GM18507 (cell line): ENCODE results near the gene ADIPOQ.
"Not testable (repeated sequence)": the region's sequence is repeated elsewhere in the genome, so short reads cannot be mapped to it uniquely, and the experiment has no call there.

Source experiments
- DNase-seq: peaks from one replicate; pipeline ENCODE4 v3.0.0; 2011; ENCODE audit warnings: low read depth; ENCODE audit not compliant: insufficient read length; ENCODE audit errors: extremely low spot score
- FAIRE-seq: peaks from 2 replicates; lab custom pipeline; 2011; peaks lifted over from hg19 to GRCh38; lab: Jason Lieb, UNC

Gene ADIPOQ

DNA sequence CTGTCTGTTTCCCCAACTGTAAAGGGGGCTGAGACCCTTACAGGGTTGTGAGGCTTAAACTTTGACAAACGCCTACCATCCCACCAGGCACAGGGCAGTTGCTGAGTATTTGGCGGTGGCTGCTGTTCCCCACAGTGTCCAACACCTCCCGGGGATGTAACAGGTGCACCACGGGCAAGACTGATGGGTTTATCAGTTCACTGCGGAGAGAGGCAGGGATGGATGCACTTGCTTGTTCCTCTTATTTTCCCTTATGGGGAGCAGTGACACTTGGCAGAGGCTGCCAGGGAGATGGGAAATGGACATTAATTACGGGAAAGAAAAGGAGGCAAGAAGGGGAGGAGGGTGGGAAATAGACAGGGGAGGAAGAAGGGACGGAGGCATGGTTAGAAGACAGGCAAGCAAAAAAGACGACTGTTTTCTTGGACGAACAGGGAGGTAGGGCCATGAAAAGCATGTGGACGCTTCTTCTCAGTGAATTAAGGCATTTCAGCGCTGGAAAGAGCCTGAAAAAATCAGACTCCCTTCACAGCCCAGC, 16.6 kb upstream of the ADIPOQ start:
- no peak for DNase-seq
- FAIRE-seq, result no peak

DNA sequence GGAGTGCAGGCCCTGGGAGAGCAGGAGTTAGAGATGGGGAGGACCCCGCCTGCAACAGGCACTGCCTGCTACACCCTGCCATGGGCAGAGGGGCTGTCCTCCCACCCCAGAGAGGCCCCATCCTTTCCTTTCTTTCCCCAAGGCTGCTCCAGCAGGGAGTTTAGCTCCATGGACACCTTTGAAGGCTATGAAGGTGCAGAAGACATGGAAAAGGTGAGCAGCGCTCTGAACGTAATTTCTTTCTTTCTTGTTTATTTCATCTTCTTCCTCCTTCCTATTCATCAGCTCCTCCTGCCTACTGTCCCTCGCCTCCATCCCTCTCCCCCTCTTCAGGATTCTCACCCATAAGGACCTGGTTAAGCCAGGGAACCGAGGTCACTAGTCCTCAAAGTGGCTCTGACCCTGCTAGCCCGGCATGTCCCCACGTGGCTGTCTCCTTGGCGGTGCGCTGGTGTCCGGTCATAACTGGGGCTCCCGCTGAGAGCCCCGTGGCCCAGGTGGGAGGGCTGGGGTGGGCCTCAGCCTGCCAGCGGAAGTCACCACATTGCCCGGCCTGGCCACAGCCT, 16.0 kb upstream of the ADIPOQ start:
- FAIRE-seq (peak; percentile 44), DNase-seq (no peak)

DNA sequence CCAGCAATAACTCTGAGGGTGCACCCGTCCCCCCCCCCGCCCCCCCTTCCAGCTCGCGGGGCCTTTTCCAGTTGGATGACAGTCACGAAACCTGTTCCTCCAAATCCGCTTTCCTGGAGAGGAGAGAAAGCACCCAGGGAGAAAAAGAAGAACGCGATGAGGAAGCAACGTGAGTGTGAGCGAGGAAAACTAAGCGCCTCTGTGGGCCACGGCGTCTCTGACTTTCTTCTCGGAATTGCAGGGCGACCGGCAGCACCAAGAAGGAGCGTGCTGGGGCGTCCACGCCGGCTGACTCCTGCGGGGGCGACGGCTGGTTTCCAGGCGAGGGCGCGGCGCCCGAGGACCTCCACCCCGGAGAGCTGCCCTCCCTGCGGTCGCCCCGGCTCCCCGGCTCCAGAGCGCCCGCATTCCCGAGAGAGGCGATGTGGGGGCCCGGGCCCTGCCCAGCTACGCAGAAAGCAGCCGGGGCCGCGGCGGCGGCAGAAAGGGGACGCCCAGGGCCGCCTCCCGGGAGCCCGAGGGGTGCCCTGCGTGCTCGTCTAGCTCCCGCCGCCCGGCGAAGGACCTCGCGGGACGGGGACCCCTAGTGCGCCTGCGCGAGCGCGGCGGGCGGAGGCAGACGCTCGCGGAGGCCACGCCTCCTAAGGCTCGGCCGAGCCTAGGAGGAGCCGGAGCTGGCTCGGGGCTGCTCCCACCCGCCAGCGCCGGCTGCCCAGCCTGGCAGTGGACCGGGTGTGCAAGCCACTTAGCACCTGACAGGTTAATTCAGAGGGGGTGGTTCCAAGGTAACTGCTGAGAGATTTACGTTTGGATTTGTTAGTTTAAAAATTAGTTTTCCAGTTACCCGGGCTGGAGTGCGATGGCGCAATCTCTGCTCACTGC, 15.3 kb upstream of the ADIPOQ start:
- peak; percentile 87 for FAIRE-seq
- peak; percentile 98 for DNase-seq

DNA sequence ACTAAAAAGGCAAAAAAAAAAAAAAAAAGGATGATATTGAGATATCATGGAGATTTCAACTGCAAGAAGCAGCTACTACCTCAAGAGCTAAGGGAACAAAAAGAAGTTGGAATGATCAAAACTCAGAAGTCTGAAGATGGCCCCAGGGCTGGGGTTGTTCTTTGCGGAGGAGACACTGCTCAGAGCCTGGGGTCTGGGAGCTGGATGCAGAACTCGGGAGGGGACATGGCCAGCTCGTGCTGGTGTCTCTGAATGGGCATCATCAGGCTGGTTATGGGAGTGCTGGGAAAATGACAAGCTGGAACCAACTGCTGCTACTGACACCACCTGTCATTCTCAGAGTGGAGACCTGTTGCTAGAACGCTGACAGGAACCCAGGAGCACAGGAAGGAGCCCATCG, 14.2 kb upstream of the ADIPOQ start:
- FAIRE-seq (no peak), DNase-seq (no peak)

DNA sequence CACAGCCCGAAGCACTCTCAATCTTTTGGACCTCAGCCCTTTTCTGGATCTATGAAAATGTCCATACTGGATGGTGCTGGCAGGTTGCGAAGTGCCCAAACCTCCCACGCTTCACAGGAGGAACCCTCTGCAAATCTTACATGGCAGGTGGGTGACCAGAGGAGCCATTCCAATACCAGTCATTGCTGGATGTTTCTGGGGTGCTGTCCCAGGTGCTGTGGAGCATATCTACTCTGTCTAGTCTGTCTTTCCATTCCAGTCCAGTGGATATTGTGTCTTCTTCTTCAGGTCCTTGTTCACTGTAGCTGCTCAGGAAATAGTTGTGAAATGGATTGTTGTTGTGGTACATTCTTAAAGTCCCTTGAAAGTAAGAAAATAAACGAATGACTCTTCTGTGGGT, 10.7 kb upstream of the ADIPOQ start:
- DNase-seq, result no peak
- no peak for FAIRE-seq

DNA sequence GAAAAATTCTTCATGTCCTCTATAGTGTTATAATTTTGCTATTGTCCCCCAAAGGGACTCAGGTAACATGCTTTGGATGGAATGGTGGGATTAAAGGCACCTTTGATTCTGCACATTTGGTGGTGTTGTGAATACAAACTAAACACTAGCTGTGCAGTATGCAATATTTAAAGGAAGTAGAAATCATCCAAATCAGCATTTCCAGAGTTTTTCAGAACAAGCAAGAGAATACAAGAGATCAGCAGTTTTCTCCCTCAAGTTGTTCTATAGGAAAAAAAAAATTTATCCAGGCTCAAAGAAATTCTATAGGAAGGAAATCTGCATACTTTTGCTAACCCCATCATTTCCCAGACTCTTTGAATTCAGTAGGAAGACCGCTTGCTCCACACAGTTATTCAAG, 10.2 kb upstream of the ADIPOQ start:
- FAIRE-seq, result no peak
- no peak for DNase-seq

DNA sequence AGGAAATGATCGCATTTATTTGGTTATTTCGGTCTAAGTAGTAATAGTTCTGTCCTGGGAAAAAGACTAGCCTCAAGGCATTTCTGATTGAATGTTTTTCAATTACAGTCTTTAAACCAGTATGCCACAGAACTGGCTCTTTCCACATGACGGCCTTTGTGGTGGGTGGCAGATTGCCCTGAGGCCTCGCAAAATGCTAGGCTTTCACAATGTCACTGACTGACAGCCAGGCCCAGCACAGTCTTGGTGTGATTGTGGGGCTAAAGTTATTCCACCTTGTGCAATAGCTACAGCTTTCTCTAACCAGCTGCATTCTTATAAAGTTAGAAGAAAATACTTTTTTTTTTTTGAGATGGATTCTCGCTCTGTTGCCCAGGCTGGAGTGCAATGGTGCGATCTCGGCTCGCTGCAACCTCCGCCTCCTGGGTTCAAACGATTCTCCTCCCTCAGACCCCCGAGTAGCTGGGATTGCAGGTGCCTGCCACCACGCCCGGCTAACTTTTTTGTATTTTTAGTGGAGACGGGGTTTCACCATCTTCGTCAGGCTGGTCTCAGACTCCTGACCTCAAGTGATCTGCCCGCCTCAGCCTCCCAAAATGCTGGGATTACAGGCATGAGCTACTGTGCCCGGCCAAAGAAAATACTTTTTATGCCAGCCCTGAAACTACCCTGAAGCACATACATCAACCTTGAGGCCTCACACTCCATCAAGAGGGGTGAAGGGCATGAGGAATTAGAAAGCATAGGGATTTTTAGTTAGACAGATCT, 2.5 kb upstream of the ADIPOQ start:
- no peak for FAIRE-seq
- no peak for DNase-seq

DNA sequence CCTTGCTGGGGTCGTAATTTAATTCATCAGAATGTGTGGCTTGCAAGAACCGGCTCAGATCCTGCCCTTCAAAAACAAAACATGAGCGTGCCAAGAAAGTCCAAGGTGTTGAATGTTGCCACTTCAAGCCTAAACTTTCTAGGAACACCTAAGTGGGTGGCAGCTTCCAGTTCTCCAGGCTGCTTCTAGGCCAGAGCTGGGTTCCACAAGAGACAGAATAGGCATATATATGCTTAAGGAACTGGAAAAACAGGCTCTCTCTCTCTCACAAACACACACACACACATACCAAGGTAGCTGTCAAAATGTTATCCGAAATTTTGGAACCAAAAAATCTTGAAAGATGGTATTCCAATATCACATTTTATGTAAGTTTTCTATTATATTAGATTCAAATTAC, 890 bp upstream of the ADIPOQ start:
- DNase-seq (no peak), FAIRE-seq (no peak)

DNA sequence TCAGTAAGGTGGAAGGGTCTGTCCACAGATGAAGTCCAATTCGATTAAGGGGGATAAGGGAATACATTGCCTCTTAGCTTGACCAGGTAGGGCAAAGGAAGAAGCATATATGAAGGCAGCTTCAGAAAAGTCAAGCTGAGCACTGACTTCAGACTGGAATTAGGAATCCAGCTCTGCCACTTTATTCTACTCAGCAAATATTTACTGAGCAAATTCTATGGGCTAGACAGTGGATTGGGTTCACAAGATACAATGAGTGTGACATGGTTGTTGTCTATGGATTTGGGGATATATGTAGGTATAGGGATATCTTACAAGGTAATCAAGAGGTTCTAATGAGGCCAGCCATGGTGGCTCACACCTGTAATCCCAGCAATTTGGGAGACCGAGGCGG, 526 bp downstream of the ADIPOQ start:
- DNase-seq, result no peak
- no peak for FAIRE-seq

DNA sequence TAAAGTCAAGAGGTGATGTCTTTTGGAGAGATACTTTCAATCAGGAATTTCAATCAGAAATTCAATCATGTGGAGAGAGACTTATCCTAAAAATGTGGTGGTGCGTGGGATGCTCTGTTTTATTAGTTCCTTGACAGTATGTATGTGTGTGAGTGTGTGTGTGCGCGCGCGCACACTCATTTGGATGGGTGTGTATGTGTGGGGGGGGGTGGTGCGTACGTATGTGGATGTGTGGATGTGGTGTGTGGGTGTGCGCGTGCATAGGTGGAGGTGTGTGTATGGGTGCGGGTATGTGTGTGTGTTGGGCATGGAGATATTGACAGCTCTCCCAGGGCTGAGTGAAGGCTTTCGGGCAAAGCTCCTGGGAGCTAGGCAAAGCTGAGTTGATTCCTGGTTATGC, 2.4 kb downstream of the ADIPOQ start:
- FAIRE-seq (no peak), DNase-seq (no peak)

DNA sequence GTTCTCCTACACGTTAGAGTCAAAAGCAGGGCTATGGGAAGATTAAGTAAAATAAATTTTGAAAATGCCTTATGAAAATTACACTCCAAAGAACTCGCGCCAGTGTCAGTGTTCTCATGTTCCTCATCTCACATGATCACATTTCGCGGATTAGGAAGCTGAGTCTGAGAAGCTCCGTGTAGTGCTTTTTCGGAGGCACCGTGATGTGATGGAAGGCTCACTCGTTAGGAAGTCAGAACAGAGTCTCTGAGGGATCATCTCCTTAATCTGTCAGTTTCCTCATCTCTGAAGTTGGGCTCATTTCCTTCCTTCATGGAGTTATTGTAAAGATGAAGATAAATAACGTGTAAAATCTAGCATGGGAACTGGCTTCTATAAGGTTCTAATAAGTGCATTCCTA, 3.2 kb downstream of the ADIPOQ start:
- DNase-seq, result no peak
- FAIRE-seq, result no peak

DNA sequence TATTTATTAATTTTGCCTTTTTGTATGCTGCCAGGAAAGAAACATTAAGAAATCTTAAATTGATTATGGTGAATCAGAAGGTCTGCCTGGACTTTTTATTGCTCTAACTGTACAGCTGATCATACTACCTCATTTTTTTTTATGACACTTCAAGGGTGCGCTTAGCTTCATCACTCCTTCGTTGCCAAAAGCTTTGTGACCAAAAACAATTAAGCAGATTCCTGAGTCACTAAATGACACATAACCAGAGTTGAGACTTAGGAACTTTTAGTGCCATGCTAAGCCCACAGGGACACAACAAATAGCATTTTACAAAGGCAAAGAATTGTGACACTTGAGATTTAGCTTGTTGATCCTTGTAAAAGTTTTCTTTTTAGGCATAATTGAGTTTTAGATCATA, 4.9 kb downstream of the ADIPOQ start:
- FAIRE-seq, result no peak
- DNase-seq, result no peak

DNA sequence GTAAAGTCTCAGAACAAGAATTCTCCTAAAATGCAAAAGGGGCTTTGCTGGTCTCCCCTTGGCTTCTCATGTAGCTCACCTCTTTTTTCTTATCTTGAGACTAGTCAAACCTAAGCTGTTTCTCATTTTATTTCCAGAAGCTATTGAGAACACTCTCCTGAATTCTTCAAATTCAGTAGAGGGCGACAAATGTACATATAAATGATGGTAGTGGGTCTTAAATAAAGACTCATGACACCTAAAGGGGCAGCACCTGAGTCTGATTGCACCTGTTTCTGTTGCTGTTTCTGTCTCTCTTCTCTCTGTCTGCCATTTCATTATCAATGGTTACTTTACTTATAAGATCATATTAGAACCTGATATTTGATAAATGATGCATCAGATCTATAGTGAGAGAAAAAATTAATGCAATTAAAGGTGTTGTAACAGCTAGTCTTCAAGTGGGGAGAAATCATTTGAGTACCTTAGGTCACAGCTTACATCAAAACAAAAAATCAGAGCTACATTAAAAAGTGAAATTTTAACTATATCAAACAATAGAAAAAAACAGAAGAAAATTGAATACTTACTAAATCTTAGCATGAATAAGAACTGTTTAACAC, 7.0 kb downstream of the ADIPOQ start:
- DNase-seq (peak; percentile 29), FAIRE-seq (peak; percentile 81)

DNA sequence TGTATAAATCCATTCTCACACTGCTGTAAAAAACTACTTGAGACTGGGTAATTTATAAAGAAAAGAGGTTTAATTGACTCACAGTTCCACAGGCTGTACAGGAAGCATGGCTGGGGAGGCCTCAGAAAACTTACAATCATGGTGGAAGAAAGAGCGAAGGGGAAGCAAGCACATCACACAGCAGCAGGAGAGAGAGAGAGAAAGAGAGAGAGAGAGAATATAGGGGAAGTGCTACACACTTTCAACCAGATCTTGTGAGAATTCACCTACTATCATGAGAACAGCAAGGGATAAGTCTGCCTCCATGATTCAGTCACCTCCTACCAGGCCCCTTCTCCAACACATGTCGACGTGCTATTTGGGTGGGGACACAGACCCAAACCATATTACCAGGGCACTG, 9.3 kb downstream of the ADIPOQ start:
- not testable (repeated sequence) for FAIRE-seq, DNase-seq

DNA sequence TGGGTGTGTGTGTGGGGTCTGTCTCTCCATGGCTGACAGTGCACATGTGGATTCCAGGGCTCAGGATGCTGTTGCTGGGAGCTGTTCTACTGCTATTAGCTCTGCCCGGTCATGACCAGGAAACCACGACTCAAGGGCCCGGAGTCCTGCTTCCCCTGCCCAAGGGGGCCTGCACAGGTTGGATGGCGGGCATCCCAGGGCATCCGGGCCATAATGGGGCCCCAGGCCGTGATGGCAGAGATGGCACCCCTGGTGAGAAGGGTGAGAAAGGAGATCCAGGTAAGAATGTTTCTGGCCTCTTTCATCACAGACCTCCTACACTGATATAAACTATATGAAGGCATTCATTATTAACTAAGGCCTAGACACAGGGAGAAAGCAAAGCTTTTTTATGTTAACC, 10.5 kb downstream of the ADIPOQ start:
- no peak for FAIRE-seq
- no peak for DNase-seq

DNA sequence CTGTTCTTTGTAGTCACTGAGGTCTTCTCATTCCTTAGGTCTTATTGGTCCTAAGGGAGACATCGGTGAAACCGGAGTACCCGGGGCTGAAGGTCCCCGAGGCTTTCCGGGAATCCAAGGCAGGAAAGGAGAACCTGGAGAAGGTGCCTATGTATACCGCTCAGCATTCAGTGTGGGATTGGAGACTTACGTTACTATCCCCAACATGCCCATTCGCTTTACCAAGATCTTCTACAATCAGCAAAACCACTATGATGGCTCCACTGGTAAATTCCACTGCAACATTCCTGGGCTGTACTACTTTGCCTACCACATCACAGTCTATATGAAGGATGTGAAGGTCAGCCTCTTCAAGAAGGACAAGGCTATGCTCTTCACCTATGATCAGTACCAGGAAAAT, 11.6 kb downstream of the ADIPOQ start:
- FAIRE-seq (no peak), DNase-seq (no peak)

DNA sequence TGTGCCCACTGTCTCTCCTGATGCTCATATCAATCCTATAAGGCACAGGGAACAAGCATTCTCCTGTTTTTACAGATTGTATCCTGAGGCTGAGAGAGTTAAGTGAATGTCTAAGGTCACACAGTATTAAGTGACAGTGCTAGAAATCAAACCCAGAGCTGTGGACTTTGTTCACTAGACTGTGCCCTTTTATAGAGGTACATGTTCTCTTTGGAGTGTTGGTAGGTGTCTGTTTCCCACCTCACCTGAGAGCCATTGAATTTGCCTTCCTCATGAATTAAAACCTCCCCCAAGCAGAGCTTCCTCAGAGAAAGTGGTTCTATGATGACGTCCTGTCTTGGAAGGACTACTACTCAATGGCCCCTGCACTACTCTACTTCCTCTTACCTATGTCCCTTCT, 12.4 kb downstream of the ADIPOQ start:
- DNase-seq, result no peak
- no peak for FAIRE-seq

DNA sequence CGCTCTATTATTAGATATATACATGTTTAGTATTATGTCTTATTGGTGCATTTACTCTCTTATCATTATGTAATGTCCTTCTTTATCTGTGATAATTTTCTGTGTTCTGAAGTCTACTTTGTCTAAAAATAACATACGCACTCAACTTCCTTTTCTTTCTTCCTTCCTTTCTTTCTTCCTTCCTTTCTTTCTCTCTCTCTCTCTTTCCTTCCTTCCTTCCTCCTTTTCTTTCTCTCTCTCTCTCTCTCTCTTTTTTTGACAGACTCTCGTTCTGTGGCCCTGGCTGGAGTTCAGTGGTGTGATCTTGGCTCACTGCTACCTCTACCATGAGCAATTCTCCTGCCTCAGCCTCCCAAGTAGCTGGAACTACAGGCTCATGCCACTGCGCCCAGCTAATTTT, 15.2 kb downstream of the ADIPOQ start:
- DNase-seq (no peak), FAIRE-seq (no peak)

DNA sequence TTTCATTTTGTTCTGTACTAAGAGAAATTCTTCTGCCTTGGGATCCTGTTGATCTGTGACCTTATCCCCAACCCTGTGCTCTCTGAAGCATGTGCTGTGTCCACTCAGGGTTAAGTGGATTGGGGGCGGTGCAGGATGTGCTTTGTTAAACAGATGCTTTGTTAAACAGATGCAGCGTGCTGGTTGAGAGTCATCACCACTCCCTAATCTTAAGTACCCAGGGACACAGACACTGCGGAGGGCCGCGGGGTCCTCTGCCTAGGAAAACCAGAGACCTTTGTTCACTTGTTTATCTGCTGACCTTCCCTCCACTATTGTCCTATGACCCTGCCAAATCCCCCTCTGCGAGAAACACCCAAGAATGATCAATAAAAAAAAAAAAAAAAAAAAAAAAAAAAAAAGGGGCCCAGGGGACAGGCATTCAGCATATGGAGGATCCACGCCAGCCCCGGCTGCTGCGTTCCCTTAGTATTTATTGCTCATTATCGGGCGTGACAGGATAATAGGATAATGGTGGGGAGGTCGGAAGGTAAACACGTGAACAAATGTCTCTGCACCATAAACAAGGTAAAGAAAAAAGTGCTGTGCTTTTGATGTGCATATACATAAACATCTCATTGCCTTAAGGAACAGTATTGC, 22.8 kb downstream of the ADIPOQ start:
- not testable (repeated sequence) for FAIRE-seq, DNase-seq
